Activated CD4-positive, alpha-beta memory T cell treated with anti-CD3 and anti-CD28 coated beads for 36 hours (primary cell): ENCODE data around the gene GOLGA6C. TPM values are rescaled to one million over a fixed set of nuclear protein-coding genes. Genes with fewer than 3 reads are reported as not detected.

Experiments
- CTCF ChIA-PET: fragments of 350-600 bp; sonication (Branson Sonifier 250); formaldehyde crosslinking; loops from one replicate; lab custom pipeline; 2021; ENCODE audit warnings: antibody characterized with exemption, inconsistent platforms; lab: Charles Lee
- POLR2A ChIA-PET: fragments of 350-600 bp; sonication (Branson Sonifier 250); formaldehyde crosslinking; loops from one replicate; lab custom pipeline; 2021; ENCODE audit warnings: antibody characterized with exemption; lab: Charles Lee
- DNase-seq: peaks from one replicate; pipeline ENCODE4 v3.0.0-alpha.2; 2020
- H3K27ac Mint-ChIP-seq: one replicate; pipeline ENCODE4 v1.8.0; 2021; ENCODE audit warnings: mixed read lengths
- H3K27me3 Mint-ChIP-seq: one replicate; pipeline ENCODE4 v1.8.0; 2021; ENCODE audit warnings: mixed read lengths
- H3K36me3 Mint-ChIP-seq: one replicate; pipeline ENCODE4 v1.8.0; 2021; ENCODE audit warnings: mixed read lengths
- H3K4me1 Mint-ChIP-seq: one replicate; pipeline ENCODE4 v1.8.0; 2021; ENCODE audit warnings: low read depth, mixed read lengths
- H3K4me3 Mint-ChIP-seq: one replicate; pipeline ENCODE4 v1.8.0; 2021; ENCODE audit warnings: mild to moderate bottlenecking, mixed read lengths
- H3K9me3 Mint-ChIP-seq: one replicate; pipeline ENCODE4 v1.8.0; 2021; ENCODE audit warnings: mixed read lengths
- intact Hi-C: fragments of 100-400 bp; cut with micrococcal nuclease; formaldehyde crosslinking; loops from one replicate; pipeline ENCODE4 v1.15.1; 2023
- total RNA-seq, 2 experiments: library from RNA; stranded (reverse); gene quantifications; one replicate each; pipeline ENCODE4 v1.2.3, GENCODE V29; 2021

GOLGA6C gene
- total RNA-seq, 2 experiments from 2014 or later = not detected

- DNase-seq = no peak
- Mint-ChIP-seq H3K36me3 (no peaks in the 10 kb centered on the region), H3K27ac (no peak overlapping the region), H3K4me3 (no peak overlapping the region), H3K9me3 (no peaks in the 10 kb centered on the region), H3K27me3 (peaks cover 13% of the 10 kb centered on the region), H3K4me1 (no peaks in the 10 kb centered on the region)
- intact Hi-C loops = no loop called here
- POLR2A ChIA-PET = interaction anchor here (0.6 kb wide), 1 partner anchor 193 kb away, joined by 3 read pairs; no protein-coding TSS in a partner anchor
- CTCF ChIA-PET = no interaction called here
Measured at GRCh38 chr15:75229191-75230015, 28.7 kb upstream of the GOLGA6C start.

GRCh38 chr15:75230016-75230343 is 28.2 kb upstream of the GOLGA6C start:
- Mint-ChIP-seq H3K4me1 (no peaks in the 10 kb centered on the region), H3K9me3 (no peaks in the 10 kb centered on the region), H3K27ac (no peak overlapping the region), H3K4me3 (no peak overlapping the region), H3K36me3 (no peaks in the 10 kb centered on the region), H3K27me3 (peaks cover 13% of the 10 kb centered on the region)
- intact Hi-C loops = no loop called here
- ChIA-PET CTCF (interaction anchor here (1.5 kb wide), 1 partner anchor 26 kb away, joined by 5 read pairs; no protein-coding TSS in a partner anchor), POLR2A (interaction anchor here (0.6 kb wide), 1 partner anchor 194 kb away, joined by 3 read pairs; no protein-coding TSS in a partner anchor)
- no peak for DNase-seq

GRCh38 chr15:75230551-75231371 is 27.4 kb upstream of the GOLGA6C start:
- Mint-ChIP-seq H3K4me3 (no peak overlapping the region), H3K27ac (no peak overlapping the region), H3K27me3 (peaks cover 13% of the 10 kb centered on the region), H3K9me3 (no peaks in the 10 kb centered on the region), H3K4me1 (no peaks in the 10 kb centered on the region), H3K36me3 (no peaks in the 10 kb centered on the region)
- intact Hi-C loops = no loop called here
- ChIA-PET POLR2A (no interaction called here), CTCF (interaction anchor here (1.5 kb wide), 1 partner anchor 27 kb away, joined by 5 read pairs; no protein-coding TSS in a partner anchor)
- DNase-seq = no peak

- peaks cover 13% of the 10 kb centered on the region for H3K27me3 Mint-ChIP-seq
- no peaks in the 10 kb centered on the region for H3K9me3 Mint-ChIP-seq
- no peaks in the 10 kb centered on the region for H3K4me1 Mint-ChIP-seq
- H3K36me3 Mint-ChIP-seq = no peaks in the 10 kb centered on the region
- H3K27ac Mint-ChIP-seq = no peak overlapping the region
- no peak overlapping the region for H3K4me3 Mint-ChIP-seq
- ChIA-PET CTCF (no interaction called here), POLR2A (no interaction called here)
- intact Hi-C loops = no loop called here
- no peak for DNase-seq
Measured at GRCh38 chr15:75231836-75232235, 26.3 kb upstream of the GOLGA6C start.

- POLR2A ChIA-PET = no interaction called here
- intact Hi-C loops = no loop called here
- H3K9me3 Mint-ChIP-seq = no peaks in the 10 kb centered on the region
Measured at GRCh38 chr15:75232252-75232813, 25.8 kb upstream of the GOLGA6C start.

GRCh38 chr15:75232826-75233503 is 25.2 kb upstream of the GOLGA6C start:
- intact Hi-C loops = no loop called here
- Mint-ChIP-seq H3K4me3 (no peak overlapping the region), H3K9me3 (no peaks in the 10 kb centered on the region), H3K4me1 (no peaks in the 10 kb centered on the region), H3K36me3 (no peaks in the 10 kb centered on the region), H3K27ac (no peak overlapping the region), H3K27me3 (peaks cover 13% of the 10 kb centered on the region)
- ChIA-PET POLR2A (no interaction called here), CTCF (no interaction called here)
- DNase-seq = no peak

More at GRCh38 chr15:75232252-75232813, 25.8 kb upstream of the GOLGA6C start:
- Mint-ChIP-seq H3K36me3 (no peaks in the 10 kb centered on the region), H3K27ac (no peak overlapping the region), H3K4me1 (no peaks in the 10 kb centered on the region), H3K4me3 (no peak overlapping the region), H3K27me3 (peaks cover 13% of the 10 kb centered on the region)
- CTCF ChIA-PET = no interaction called here
- no peak for DNase-seq

- intact Hi-C loops = no loop called here
- ChIA-PET CTCF (no interaction called here), POLR2A (no interaction called here)
- DNase-seq = no peak
- H3K4me3 Mint-ChIP-seq = no peak overlapping the region
- H3K27me3 Mint-ChIP-seq = peaks cover 11% of the 10 kb centered on the region
- no peaks in the 10 kb centered on the region for H3K36me3 Mint-ChIP-seq
- no peaks in the 10 kb centered on the region for H3K4me1 Mint-ChIP-seq
- H3K27ac Mint-ChIP-seq = no peak overlapping the region
- H3K9me3 Mint-ChIP-seq = no peaks in the 10 kb centered on the region
Measured at GRCh38 chr15:75233504-75234190, 24.5 kb upstream of the GOLGA6C start.

GRCh38 chr15:75234191-75234810 is 23.8 kb upstream of the GOLGA6C start:
- Mint-ChIP-seq H3K27ac (no peak overlapping the region), H3K4me1 (no peaks in the 10 kb centered on the region), H3K27me3 (peaks cover 11% of the 10 kb centered on the region), H3K36me3 (no peaks in the 10 kb centered on the region), H3K4me3 (no peak overlapping the region), H3K9me3 (no peaks in the 10 kb centered on the region)
- ChIA-PET CTCF (no interaction called here), POLR2A (no interaction called here)
- DNase-seq = no peak
- intact Hi-C loops = no loop called here

- no peak overlapping the region for H3K27ac Mint-ChIP-seq
- ChIA-PET POLR2A (no interaction called here), CTCF (no interaction called here)
- H3K4me3 Mint-ChIP-seq = no peak overlapping the region
- H3K9me3 Mint-ChIP-seq = no peaks in the 10 kb centered on the region
- no peaks in the 10 kb centered on the region for H3K36me3 Mint-ChIP-seq
- no peaks in the 10 kb centered on the region for H3K4me1 Mint-ChIP-seq
- intact Hi-C loops = no loop called here
- no peak for DNase-seq
- peaks cover 11% of the 10 kb centered on the region for H3K27me3 Mint-ChIP-seq
Measured at GRCh38 chr15:75235051-75235673, 23.0 kb upstream of the GOLGA6C start.

GRCh38 chr15:75235760-75236729 is 22.1 kb upstream of the GOLGA6C start:
- DNase-seq = no peak
- intact Hi-C loops = no loop called here
- ChIA-PET CTCF (no interaction called here), POLR2A (no interaction called here)
- no peaks in the 10 kb centered on the region for H3K9me3 Mint-ChIP-seq
- H3K27me3 Mint-ChIP-seq = peaks cover 11% of the 10 kb centered on the region
- H3K4me3 Mint-ChIP-seq = no peak overlapping the region
- no peaks in the 10 kb centered on the region for H3K36me3 Mint-ChIP-seq
- no peak overlapping the region for H3K27ac Mint-ChIP-seq
- H3K4me1 Mint-ChIP-seq = no peaks in the 10 kb centered on the region
